ENCODE data around the gene HSPA4.

The HSPA4 gene

GRCh38 chr5:133106343-133106742 lies 54.5 kb downstream of the HSPA4 start:
- no peak for DNase-seq (ENCODE audit: low read depth)

GRCh38 chr5:133106761-133107572 lies 55.2 kb downstream of the HSPA4 start:
- DNase-seq (ENCODE audit: low read depth), result no peak

- DNase-seq (ENCODE audit: low read depth), result no peak
Measured at GRCh38 chr5:133108481-133108921, 56.7 kb downstream of the HSPA4 start.

- DNase-seq (ENCODE audit: low read depth), result no peak
Measured at GRCh38 chr5:133109655-133110483, 58.1 kb downstream of the HSPA4 start.

GRCh38 chr5:133110709-133111108 lies 58.9 kb downstream of the HSPA4 start:
- no peak for DNase-seq (ENCODE audit: low read depth)

- DNase-seq (ENCODE audit: low read depth), result peak; percentile 54
Measured at GRCh38 chr5:133111299-133111698, 59.5 kb downstream of the HSPA4 start.

GRCh38 chr5:133112026-133112660 lies 60.3 kb downstream of the HSPA4 start:
- no peak for DNase-seq (ENCODE audit: low read depth)

- DNase-seq (ENCODE audit: low read depth), result no peak
Measured at GRCh38 chr5:133113331-133114061, 61.7 kb downstream of the HSPA4 start.

GRCh38 chr5:133114166-133114932 lies 62.5 kb downstream of the HSPA4 start:
- DNase-seq (ENCODE audit: low read depth), result no peak

GRCh38 chr5:133114933-133115310 lies 63.1 kb downstream of the HSPA4 start:
- DNase-seq (ENCODE audit: low read depth), result no peak

- no peak for DNase-seq (ENCODE audit: low read depth)
Measured at GRCh38 chr5:133116601-133117000, 64.8 kb downstream of the HSPA4 start.

- DNase-seq (ENCODE audit: low read depth), result no peak
Measured at GRCh38 chr5:133117166-133117911, 65.5 kb downstream of the HSPA4 start.

GRCh38 chr5:133117912-133118445 lies 66.2 kb downstream of the HSPA4 start:
- DNase-seq (ENCODE audit: low read depth), result no peak

- no peak for DNase-seq (ENCODE audit: low read depth)
Measured at GRCh38 chr5:133118741-133119140, 66.9 kb downstream of the HSPA4 start.

- DNase-seq (ENCODE audit: low read depth), result no peak
Measured at GRCh38 chr5:133119233-133119711, 67.5 kb downstream of the HSPA4 start.

- no peak for DNase-seq (ENCODE audit: low read depth)
Measured at GRCh38 chr5:133120156-133120750, 68.4 kb downstream of the HSPA4 start.

GRCh38 chr5:133121080-133121479 lies 69.3 kb downstream of the HSPA4 start:
- no peak for DNase-seq (ENCODE audit: low read depth)

GRCh38 chr5:133121611-133122150 lies 69.9 kb downstream of the HSPA4 start:
- DNase-seq (ENCODE audit: low read depth), result no peak

GRCh38 chr5:133122711-133123110 lies 70.9 kb downstream of the HSPA4 start:
- no peak for DNase-seq (ENCODE audit: low read depth)
